Left colon (tissue), 2 donors: ENCODE measurements around the gene AMER2. TPM values are rescaled to one million over a fixed set of nuclear protein-coding genes. Genes with fewer than 3 reads are reported as not detected.

Experiments used
- ATAC-seq: fragments of 200-7000 bp; cut with Tn5 transposase; one replicate; pipeline ENCODE4 v1.9.1; 2020; ENCODE audit warnings: mild to moderate bottlenecking, moderate library complexity
- DNase-seq, 2 donors: peaks; one replicate each; pipeline ENCODE4 v3.0.0-alpha.2; 2020
- intact Hi-C, 2 donors: fragments of 100-400 bp; cut with DNase I in 1 of 2; cut with micrococcal nuclease in 1 of 2; formaldehyde crosslinking; loops; one replicate each; pipeline versions ENCODE4 v1.11.2 to v1.14.0; 2022; cut with DNase I, micrococcal nuclease
- total RNA-seq, 2 donors: library from RNA; stranded (reverse); fragmentation: NEBNext Ultra II Directional; extraction: Animal tissue kit (Norgen Biotek cat#: 25700); gene quantifications; one replicate each; pipeline ENCODE4 v1.2.1, GENCODE V29; 2021
- donor health status: DM: no; HTN: no; CAD: no.
- donor health status: DM: yes; HTN: yes; CAD: no.

The AMER2 gene
- total RNA-seq, 2 donors from 2014 or later, result 0.08 TPM; not detected in 1

DNA sequence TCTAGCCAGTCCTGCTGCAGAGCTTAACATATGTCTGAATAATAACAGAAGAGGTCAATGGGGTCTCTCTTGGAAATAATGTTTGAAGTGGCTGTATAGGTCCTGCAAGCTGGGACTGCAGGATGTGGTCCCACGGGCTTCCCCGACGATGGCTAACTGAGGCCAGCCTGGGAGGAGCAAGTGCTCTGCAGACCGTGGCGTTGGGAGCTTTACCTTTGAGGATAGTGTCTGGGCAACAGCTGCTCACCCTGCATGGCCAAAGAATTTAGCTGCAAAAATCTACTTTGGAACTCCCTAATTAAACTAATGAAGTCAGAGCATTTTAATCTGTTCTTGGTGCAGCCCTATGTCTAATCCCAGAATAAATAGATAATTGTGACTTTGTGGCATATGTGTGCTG lies 18.2 kb upstream of the AMER2 start:
- ATAC-seq (no peak), DNase-seq (no peak)
- intact Hi-C loops, result no loop called here

- DNase-seq, result no peak
- no peak for ATAC-seq
- intact Hi-C loops, result no loop called here
These were observed 15.5 kb upstream of the AMER2 start for GRCh38 chr13:25187596-25187995.

DNA sequence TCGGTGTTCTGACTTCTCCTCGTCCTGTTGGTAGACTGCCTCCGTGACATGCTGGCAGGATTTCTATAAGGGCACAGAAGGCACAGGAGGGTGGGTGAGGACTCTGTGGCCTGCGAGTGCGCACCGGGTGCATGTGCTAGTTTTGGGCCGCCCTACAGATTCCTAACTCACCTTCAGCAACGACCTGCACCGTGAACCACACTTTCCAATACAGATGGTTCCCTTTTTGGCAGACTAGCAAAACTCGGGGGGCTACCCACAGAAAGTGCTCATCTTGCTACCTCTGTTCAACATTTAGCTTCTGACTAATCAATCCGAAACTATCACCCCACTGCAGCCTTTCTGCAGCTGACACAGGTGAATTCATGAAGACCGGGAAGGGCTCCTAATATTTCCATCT lies 14.1 kb upstream of the AMER2 start:
- intact Hi-C loops, result no loop called here
- DNase-seq (no peak), ATAC-seq (no peak)

GRCh38 chr13:25181597-25181996 lies 9.5 kb upstream of the AMER2 start:
- DNase-seq (no peak), ATAC-seq (no peak)
- intact Hi-C loops, result no loop called here

GRCh38 chr13:25180775-25181537 lies 8.9 kb upstream of the AMER2 start:
- intact Hi-C loops, result no loop called here
- ATAC-seq, result no peak
- no peak for DNase-seq

- intact Hi-C loops, result no loop called here
- DNase-seq (no peak), ATAC-seq (no peak)
These were observed 8.0 kb upstream of the AMER2 start for GRCh38 chr13:25179832-25180774.

GRCh38 chr13:25179011-25179410 lies 6.9 kb upstream of the AMER2 start:
- intact Hi-C loops, result no loop called here
- no peak for ATAC-seq
- DNase-seq, result no peak

- ATAC-seq (no peak), DNase-seq (no peak)
- intact Hi-C loops, result no loop called here
These were observed 6.0 kb upstream of the AMER2 start for GRCh38 chr13:25178070-25178469.

DNA sequence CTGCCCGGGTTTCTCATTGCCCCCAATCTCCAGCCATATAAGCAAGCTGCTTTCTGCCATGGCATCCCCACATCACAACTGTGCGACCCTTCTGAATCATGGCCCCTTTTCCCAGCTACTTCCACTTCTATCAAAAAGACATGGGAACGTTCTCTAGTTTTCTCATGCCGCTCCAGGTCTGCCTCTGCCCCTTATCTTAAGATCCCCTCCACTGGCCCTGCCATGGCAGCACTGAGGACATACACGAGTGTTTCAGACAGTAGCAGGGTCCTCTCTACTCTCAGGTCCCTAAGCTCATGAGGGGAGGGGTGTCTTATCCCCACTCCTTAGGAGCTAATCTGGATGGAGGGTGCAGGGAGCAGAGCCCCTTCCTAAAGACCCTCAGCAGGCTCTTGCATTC lies 5.5 kb upstream of the AMER2 start:
- ATAC-seq (no peak), DNase-seq (no peak)
- intact Hi-C loops, result no loop called here

GRCh38 chr13:25177012-25177411 lies 4.9 kb upstream of the AMER2 start:
- intact Hi-C loops, result no loop called here
- no peak for DNase-seq
- no peak for ATAC-seq

DNA sequence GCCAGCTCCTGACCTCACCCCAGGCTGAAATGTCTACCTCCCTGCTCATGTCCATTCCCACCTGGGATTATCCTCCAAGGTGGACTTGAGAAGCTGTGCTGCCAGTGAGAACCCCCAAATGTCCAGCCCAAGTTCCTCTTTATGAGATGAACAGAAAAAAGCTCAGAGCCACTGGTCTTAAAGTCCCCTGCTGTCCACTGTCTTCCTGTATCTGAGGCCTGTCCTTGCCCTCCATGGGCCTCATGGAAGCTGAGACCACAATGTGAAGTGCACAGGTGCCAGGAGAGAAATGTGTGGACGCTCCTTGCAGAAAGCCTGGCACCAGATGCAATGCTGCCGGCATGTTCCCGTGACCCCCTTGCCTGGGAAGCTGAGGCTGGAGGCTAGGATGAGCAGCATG lies 3.3 kb upstream of the AMER2 start:
- DNase-seq, result no peak
- intact Hi-C loops, result no loop called here
- no peak for ATAC-seq

GRCh38 chr13:25175026-25175425 lies 2.9 kb upstream of the AMER2 start:
- no peak for DNase-seq
- intact Hi-C loops, result no loop called here
- ATAC-seq, result no peak

DNA sequence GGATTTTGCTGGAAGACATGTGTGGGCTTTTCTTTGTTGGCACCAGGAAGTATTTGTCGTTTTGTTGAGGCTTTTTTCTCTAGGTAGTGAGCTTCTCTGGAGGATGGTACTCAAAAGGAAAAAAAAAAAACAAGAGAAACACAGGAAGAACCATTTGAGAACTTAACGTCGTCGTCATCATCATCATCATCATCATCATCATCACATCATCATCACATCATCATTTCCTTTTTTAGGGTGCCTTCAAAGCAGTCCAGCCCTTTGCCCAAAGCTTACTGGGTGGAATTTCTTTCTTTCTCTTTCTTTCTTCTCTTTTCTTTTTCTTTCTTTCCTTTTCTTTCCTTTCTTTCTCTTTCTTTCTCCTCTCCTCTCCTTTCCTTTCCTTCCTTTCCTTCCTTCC lies 2.2 kb upstream of the AMER2 start:
- intact Hi-C loops, result no loop called here
- ATAC-seq (no peak), DNase-seq (no peak)

GRCh38 chr13:25172303-25172630 lies 179 bp upstream of the AMER2 start:
- DNase-seq (no peak), ATAC-seq (no peak)
- intact Hi-C loops, result no loop called here

GRCh38 chr13:25171170-25171516 lies 945 bp downstream of the AMER2 start:
- no peak for ATAC-seq
- DNase-seq, result no peak
- intact Hi-C loops, result no loop called here

DNA sequence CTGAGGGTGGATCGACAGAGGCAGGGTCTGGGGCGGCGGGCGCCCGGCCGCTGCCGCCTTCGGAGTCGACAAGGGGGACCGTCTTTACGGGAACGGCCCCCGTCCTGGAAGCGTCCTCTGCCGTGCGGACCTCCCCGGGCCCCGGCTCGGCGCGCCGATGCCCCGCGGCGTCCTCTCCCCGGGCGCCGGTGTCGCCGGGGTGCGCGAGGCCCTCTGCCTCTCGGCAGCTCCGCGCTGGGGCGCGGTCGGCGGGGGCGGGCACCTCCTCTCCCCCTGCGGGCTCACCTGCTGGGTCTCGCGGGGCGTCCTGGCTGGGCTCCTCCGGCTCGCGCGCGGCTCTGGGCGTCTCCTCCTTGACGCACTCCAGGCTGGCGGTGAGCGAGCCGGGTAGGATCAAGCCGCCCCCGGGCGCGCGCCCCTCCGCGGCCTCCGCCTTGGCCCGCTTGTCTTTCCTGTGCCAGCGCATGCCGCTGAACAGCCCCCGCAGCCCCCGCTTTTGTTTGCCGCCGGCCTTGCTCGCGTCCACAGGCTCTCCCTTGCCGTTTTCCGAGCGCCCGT lies 1.5 kb downstream of the AMER2 start:
- intact Hi-C loops, result no loop called here
- ATAC-seq, result no peak
- DNase-seq, result no peak

DNA sequence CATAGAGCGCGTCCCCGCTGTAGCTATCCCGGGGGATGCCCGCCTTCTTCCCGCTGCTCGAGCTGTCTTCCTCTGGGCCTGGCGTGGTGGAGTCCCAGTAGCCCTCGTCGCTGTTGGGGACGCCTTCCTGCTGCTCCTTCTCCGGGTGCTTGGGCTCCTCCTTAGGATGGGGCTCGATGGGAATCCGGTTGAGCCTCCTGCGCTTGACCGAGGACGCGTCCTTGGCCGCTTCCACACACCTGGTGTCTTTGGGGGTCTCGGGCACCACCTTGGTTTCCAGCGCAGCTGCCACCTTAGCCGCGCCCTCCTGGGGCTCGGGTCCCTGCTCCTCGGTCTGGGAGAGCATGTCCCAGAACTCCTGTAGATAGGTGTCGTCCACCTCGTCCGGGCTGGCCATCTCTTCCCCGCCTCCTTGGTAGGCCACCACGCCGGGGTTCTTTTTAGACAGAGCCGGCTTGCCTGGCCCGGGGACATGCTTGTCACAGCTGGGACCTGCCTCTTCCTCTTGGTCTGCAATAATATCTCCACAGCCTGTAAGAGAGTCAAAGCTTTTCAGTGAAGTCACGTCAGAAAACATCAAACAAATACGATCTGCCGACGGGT lies 2.0 kb downstream of the AMER2 start:
- intact Hi-C loops, result no loop called here
- ATAC-seq, result no peak
- no peak for DNase-seq

- DNase-seq, result no peak
- intact Hi-C loops, result no loop called here
- ATAC-seq, result no peak
These were observed 2.7 kb downstream of the AMER2 start for GRCh38 chr13:25169356-25169755.

DNA sequence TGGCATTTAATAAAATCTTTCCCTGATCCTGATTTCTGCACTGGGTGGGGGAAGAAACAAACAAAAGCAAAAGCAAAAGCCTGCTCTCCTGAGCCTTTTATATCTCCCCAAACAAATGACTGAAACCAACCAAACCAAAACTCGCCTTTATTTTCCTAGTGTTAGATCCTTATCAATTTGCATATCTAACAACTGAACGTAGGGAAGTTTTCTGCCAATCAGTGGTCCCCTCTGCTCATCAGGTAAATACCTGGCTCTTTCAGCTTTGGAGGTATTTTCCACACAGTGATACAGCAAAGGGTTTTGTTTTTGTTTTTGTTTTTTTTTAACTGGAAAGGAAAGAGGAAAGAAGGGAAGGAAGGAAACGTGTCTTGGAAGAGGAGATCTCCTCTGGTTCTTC lies 3.3 kb downstream of the AMER2 start:
- ATAC-seq, result no peak

More for the DNA sequence above, 3.3 kb downstream of the AMER2 start:
- no peak for DNase-seq
- intact Hi-C loops, result no loop called here
